ENCODE results near the gene PNKD.

Gene PNKD

DNA sequence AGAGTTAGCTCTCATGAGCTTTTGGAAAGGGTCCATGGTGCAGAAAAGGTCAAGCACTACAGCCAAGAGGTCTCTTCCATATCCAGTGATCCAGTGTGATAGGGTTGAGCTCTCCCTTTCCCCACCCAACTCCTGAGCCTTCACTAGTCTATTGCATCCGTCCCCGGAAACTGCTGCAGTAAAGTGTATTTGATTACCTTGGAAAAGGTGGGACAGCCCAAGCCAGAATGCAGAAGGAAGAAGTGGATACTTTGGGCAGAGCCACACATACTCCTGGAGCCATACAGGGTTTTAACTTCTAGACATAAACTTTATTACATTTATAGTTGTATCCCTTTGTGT is 3.6 kb downstream of the PNKD start:
- no peak for DNase-seq

DNA sequence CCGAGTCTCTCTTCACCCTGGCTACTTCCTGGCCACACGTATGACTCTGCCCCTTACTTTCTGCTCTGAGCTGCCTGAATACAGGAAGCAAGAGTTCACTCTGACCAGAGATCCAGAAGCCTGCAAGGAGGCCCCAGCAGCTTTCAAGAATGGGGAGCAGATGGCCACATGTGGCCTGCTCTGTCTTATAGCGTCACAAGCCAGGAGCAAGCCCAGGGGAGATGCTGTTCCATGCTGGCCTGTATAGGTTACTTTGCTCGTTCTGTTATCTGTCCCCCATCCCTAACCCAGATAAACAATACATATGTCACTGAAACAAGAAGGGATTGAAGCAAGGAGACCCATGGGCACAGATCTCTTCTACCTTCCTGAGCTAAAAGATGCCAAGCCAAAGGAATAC is 4.3 kb downstream of the PNKD start:
- no peak for DNase-seq

DNA sequence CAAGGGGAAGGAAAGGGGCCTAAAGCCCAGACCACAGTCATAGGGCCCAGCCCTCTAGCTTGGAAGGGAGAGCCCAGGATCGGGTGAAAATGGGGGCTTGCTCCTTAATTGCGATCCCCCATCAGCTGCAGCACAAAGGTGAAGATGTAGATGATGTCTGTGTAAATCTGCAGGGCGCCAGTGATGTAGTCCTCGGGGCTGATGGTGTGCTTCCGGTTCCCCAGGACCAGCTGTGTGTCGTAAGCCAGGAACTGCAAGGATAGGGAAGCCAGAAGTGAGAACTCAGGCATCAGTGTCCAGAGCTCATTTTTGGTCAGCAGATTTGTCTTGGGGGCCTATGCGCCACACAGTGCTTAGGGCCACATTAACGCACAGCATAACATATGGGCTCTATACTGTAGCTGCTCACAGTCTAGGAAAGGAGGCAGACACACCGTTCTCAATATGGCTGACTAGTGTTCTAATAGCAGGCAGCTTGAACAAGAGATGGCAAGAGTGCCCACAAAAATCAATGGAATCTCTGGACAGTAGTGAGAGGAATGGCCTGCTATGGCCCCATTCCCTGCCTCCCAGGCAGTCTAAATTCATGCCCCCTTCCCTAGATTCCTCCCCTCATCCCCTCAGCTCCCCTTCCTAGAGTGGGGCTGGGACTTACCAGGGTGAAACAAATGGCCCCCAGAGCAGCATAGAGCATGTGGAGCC is 5.2 kb downstream of the PNKD start:
- DNase-seq: no peak

DNA sequence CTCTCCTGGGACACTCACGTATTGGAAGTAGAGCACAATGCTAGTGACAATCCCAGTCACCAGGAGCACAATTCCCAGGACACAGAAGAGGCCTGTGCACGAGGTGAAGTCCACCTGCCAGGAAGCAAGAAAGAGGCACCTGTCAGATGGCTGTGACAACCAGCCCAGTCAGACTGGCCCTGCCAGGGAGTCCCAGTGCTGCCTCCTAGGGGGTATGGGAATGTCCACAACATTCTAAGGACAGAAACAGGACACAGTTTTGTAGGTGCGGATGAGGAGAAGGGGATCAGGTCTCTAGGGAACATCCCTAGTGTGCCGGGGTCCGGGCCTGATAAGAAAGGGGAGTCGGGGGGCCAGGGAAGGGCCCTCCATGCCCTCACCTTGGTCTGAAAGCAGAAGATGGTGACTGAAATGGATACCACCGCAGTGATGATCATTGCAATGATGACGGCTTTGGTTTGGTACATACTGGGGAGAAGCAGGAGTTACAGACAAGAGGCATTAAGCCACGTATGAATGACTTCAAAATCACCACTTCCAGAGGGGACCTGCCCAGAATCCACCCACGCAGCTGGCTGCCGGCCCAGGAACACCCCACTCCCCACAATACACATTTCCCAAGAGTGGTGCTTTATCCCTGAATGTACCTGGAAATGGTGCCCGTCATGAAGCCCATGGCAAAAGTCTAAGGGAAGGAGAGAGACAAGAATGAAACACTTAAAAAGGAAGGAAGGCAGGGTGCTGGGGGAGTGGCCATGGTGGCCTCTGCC is 6.9 kb downstream of the PNKD start:
- DNase-seq: no peak

DNA sequence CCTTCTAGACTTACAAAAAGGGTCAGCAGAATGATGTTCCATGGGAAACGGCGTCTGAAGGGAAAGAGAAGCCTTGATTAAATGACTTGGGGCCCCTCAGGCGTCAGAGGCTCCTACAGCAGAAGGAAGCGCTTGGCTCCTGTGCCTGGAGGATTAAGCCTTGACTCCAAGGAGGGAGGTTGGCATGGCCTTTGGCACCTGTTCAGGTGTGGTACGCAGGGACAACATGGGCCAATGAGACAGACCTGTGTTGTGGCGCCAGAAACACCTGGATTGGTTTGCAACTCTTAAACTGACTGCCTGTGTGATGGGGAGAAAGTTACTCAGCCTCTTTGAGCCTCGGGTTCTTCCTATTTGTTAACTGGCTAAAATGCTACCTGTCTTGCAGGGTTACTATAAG is 7.6 kb downstream of the PNKD start:
- no peak for DNase-seq

DNA sequence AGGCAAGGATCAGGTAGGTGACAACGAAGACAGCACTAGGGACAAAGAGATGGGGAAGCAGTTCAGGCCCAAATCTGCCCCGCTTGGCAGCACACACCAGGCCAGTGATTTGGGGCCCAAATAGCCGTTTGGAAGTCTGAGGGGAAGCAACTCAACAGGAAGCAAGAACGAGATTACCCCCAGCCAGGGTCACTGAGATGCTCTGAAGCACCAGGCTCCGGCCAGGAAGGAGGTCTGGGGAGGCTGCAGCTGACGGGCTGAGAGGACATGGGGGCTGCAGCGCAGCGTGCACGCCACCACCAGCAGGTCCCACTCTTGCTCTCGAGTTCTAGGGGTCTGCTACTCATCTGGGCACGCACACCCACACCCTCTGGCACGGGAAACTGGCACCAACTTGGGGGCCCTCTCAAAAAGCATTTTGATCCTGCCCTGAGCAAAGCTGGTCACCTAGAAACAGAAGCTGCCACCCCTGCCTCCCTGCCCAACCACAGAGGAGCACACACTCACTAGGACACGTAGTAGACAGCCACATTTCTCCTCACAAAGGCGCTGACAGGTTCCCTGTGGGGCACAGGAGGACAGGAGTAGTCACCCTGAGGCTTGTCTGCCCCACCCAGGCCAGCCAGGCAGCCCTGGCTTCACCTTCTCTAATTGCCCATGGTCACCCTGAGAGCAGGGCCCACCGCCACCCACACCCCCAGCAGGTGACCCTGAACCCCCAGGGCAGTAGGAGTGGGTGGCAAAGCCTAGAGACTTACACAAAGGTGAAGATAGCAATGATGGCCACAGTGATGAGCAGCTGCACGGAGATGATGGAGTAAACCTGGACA is 8.4 kb downstream of the PNKD start:
- DNase-seq: no peak

DNA sequence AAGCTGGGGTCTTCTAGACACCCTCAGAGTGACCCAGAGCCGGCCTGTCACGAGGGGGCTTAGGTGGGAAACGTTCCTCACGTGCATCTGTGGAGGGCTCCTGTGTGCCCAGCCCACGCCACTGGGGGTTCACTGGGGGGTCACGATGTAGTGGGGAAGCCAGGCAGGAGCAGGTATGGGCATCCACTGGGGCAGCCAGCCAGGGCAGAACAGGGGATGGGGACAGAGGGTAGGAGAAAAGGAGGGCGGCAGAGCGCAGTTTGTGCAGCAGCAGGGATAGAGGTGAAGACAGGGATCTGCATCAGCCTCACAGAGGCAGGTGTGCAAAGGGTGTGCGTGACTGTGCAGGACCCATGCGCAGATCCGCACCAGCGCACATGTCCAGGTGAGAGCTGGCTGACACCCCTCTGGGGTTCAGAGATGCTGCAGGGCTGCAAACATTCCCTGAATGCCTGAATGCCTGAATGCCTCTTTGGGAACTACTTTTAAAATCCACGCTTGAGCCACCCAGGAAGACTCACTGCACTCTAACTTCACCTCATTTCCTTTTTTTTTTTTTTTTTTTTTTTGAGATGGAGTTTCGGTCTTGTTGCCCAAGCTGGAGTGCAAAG is 10.0 kb downstream of the PNKD start:
- no peak for DNase-seq

DNA sequence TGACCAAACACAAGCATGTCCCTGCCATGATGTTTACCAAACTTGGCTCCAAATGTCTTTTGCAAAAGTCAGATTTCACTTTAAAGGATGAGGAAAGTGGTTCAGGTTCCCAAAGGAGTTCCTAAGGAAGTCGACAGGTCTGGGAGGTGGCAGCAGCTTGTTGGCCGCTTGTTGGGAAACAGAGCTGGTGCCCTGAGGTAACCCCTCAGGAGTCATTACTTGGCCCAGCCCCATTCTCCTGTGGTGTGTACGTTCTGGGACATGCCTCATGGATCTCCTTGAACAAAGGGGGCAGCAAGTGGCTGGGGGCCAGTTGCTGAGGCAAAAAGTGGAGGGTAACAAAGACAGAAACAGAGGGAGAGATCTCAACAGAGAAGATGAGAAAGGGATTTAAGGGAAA is 11.1 kb downstream of the PNKD start:
- no peak for DNase-seq

DNA sequence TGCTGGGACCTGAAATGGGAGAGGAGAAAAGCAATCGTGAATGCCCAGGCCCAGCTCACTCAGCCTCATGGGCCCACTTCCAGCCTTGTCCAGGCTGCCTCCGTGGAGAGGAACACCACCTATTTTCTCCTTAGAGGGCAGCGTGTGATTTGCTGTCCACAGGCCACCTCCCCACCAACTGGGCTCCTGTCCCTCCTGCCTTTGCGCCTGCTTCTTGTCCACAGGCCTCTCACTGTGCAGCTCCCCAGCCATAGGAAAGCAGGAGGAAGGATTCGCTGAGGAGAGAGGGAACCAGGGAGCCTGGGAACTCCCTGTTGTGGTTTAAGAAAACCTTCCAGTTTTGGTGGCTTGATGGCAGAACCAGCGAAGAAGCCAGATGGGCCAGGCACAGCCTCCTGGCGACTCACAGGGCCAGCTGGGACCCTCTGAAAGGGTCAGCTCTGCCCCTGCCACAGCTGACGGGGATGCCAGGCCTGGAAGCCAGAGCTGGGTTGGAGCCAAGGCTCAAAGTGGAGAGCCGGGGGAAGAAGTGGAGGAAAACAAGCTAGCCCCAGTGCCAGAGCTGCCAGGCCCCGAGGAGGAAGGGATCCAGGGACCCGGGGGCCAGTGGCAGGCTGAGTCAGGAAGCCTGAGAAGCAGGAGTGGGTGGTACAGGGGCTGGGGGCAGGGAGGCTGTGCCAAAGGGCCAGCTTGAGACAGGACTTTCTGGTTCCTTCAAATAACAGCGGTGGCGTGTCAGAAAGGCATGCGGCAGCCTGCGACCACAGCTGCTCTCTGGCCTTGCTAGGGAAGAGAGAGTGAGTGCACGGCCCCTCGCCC is 12.1 kb downstream of the PNKD start:
- peak; percentile 19 for DNase-seq

DNA sequence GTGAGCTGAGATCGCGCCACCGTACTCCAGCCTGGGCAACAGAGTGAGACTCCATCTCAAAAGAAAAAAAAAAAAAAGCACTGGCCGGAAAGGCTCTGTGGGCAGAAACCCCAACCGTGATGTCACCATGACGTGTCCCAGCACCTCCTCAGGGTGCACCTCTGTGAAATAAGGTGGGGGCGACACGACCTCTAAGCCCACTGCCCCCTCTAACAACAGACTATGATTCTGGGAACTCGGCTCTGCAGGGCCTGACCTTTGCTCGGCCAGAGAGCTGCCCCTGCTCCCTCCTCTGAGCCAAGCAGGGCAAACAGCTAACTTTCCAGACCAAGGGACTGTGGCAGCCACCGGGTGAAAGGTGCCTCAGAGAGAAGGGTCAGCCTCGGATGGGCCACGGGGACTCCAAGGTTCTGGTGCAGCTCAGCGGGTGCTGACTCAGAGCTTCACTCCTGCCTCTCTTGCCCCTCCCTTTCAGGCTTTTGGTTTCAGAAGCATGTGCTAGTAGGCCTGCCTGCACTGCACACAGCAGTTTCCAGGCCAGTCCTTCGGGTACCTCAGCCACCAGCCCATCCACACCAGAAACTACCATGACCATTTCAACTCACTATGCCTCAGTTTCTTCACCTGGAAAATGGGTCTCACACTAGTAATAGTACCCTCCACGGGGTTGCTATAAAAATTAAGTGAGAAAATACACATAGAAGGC is 13.9 kb downstream of the PNKD start:
- no peak for DNase-seq

DNA sequence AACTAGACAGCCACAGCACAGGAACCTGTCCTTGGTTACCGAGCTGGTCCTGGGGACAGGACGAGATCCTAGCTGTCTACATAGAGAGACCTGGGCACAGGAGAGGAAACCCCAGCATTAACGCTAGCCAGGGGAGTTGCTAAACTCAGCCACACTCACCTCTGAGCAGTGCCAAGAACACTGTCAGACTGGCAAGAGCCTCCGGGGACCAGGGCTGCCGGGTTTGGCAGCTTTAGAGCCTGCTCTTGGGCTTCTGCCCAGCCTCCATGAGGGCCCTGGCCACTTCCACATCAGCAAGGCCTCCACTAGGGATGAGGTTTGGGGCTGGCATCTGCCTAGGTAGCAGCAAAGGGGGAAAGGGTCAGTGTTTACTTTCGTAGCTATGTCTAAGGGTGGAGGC is 15.3 kb downstream of the PNKD start:
- peak; percentile 40 for DNase-seq

DNA sequence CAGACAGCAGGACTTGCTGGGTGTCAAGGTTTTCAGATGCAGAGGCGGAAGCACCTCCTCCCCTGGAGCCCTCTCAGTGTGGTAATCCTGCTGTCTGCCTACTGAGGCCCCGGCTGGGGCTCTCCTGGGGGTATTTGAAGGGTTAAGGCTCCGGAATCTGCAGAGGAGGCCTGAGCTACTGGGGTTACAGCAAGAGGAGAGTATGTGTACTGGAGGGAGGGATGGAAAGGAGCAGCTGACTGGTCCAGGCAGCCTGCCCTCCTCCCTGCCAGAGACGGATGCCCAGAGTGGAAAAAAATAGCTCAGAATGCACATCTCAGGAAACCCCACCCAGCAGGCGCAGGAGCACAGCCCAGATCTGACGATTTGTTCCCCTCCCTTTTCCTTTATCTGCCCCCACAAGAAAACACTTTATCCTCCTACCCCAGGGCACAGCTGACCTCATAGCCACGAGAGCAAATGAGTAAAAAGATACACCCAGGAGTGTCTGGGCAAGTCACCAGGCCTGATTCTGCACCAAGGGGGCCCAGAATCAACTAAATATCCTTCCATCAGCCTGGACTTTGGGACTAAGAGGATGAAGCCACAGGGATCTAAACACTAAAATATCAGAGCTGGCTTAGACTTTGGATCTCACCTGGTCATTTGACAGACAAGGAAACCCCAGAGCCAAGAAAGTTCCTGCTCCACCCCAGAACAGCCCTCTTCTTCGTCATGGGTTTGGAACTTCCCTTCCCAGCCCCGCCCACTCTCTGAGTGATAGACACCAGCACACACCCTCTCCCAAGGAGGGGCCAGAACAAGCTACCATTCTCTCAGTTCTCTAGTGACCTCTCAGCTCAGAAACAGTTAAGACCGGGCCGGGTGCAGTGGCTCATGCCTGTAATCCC is 16.5 kb downstream of the PNKD start:
- no peak for DNase-seq

DNA sequence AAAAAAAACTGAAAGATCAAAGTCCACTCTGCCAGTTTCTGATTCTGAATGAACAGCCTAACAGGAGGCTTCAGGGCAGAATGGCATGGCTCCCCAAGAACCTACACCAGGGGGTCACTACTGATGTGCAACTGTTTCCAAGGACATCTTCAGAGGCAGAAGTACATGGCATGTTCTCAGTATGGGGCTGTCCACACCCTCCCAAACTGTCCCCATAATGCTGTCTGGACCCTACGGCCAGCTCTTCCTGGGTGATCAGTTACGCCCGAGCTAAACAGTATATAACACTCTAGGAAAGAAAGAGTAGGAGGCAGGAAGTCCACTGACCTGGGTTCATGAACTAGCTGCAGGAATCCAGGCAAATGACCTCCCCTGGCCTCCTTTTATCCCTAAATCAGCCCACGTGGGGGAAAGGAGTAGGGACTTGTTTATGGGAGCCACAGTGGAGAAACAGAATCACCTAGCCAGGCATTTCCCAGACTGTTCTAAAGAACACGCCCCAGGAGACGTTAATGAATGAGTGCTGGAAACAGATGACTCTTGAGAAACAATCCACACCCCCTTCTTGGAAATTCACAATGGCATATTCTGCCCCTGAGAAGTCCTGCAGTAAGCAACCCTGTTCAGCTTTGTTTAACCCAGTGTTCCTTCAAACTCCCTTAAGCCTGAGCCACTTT is 19.5 kb downstream of the PNKD start:
- DNase-seq: no peak

DNA sequence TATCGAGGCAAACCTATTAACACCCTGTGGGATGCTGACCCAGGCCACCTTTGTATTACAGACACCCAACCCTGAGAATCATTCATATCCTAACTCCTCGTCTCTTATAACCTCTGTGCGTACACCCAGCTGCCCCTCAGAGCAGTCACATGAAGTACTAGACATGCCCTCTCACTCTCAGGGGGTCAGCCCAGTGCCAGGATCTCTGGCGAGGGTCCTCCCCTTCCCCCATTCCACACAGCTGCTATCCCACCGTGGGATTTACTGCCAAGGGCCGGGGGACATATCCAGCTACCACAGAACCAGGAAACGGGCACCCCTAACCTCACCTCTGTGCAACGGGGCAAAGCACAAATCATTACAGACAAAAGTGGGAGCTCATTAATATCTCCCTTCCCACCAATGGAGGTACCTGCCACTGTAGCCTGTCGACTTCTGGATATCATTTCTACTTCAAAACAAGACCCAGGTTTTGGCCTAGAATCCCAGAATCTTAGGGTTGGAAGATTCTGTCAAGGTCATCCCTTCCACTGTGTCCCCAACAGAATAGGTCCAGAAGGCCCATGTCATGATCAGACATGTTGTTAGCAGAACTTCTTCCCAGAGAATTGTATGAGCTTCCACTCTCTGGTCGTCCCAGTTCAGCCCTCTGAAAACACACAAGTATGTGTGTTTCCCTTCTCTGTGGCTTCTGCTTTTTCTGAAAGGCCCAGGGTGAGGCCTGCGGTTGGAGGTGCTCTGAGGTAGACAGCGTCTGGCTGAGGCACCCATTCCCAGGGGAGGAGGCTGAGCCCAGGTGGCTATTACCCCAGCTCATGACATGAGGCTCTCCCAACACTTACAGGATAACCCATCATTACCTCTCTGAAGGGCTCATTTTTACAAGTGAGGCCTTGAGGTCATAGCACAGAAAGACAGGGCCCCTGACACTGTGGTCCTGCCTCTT is 20.3 kb downstream of the PNKD start:
- no peak for DNase-seq

DNA sequence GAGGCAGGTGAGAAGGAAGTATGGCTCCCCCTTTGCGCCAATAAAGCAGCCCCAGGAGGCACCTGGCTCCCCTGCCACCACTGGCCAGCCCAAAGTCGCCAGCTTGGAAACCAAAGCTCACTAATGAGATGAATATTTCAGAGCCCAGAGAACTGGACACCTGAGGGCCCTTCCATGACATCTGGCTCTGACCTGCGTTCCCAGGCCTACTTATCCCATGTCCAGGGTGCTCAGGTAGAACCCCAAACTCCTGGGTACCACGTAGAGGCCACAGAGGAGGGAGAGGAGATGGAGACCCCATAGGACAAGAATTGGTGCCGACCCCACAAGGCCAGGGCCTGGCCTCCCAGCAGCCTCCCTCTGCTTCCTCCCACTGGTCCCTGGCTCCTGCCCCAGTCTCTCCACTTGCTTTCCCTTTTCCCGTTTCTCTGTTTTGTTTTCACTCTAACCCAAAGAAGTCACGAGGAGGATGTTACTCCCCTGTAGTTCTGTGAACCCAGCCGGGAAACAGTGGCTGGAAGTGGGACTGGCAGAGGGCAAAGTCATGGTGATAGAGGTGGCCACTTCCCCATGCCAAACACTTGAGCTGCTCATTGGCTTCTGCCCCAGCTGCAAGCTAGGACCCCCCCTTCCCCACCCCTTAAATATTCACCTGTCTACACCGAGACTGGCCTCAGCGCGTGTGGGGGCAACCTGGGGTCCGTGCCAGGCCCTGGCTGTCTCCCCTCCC is 21.2 kb downstream of the PNKD start:
- DNase-seq: no peak

DNA sequence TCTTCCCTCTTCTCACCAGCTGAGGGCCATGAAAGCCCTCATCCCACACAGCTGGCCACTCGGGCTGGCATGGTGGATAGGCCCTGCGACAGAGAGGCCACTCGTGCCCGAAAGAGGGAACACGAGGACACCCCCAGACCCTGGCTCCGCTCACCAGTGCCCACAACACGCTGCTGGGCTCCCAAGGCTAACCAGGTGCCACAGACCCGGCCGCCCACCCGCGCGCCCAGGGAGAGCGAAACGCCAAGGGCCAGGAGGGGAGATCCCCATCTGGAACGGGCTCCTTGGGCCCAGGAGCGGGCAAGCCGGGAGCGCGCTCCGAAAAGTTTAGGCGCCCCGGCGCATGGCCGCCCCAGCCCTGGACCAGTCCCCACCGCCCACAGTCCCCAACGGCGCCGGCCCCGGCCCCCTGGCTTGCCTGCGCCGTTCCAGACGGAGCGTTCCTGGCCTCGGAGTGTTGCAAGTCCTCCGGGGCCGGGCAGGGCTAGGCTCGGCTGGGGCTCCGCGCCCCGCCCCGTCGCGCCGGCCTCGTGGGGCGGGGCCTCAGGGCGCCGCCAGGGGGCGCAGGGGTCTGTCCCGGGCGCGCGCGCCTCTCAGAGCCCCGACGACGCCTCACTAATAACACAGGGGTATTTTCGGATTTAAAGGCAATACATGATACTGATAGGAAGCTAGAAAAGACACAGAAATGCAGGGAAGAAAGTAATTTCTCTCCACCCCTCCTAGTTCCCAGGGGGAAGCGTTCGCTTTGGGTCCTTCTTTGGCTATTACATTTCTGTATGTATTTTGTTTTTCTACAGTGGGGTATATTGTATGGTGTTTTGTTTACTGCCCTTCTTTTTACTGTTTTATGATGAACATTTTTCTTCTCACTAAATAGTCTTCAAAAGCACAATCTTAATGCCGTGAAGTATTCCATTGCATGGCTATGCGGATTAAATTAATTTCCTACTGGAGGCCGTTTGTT is 22.0 kb downstream of the PNKD start, which contains the start of gene TMBIM1:
TSS of gene TMBIM1 (minus strand) at position 456 of the 967 bp plus-strand sequence. CDS start 10,362 bp downstream, outside the sequence.
- no peak for DNase-seq
